Hepatic stellate cell (primary cell): ENCODE data around the gene FSTL4.
A peak's percentile ranks its signal among the peaks of the same experiment; 100 is the strongest.

Experiments used
- DNase-seq: peaks from one replicate; pipeline ENCODE4 v3.0.0; 2011; ENCODE audit warnings: low spot score

The FSTL4 gene

GRCh38 chr5:133290669-133291240, 321.6 kb downstream of the FSTL4 start:
- DNase-seq: no peak

GRCh38 chr5:133289686-133290367, 322.5 kb downstream of the FSTL4 start:
- no peak for DNase-seq

GRCh38 chr5:133287500-133287899, 324.8 kb downstream of the FSTL4 start:
- DNase-seq: peak; percentile 23

- no peak for DNase-seq
These were observed 325.9 kb downstream of the FSTL4 start for GRCh38 chr5:133286483-133286882.

GRCh38 chr5:133285583-133286021, 326.7 kb downstream of the FSTL4 start:
- no peak for DNase-seq

GRCh38 chr5:133284306-133284705, 328.0 kb downstream of the FSTL4 start:
- no peak for DNase-seq

- DNase-seq: no peak
These were observed 334.0 kb downstream of the FSTL4 start for GRCh38 chr5:133278317-133278716.

- no peak for DNase-seq
These were observed 334.6 kb downstream of the FSTL4 start for GRCh38 chr5:133277744-133278143.

GRCh38 chr5:133276171-133276570, 336.2 kb downstream of the FSTL4 start:
- no peak for DNase-seq

GRCh38 chr5:133275631-133276030, 336.7 kb downstream of the FSTL4 start:
- no peak for DNase-seq

- no peak for DNase-seq
These were observed 337.8 kb downstream of the FSTL4 start for GRCh38 chr5:133274597-133274935.

GRCh38 chr5:133273661-133274596, 338.4 kb downstream of the FSTL4 start:
- DNase-seq: no peak

GRCh38 chr5:133272345-133272744, 340.0 kb downstream of the FSTL4 start:
- DNase-seq: no peak

GRCh38 chr5:133271606-133272005, 340.7 kb downstream of the FSTL4 start:
- no peak for DNase-seq

- no peak for DNase-seq
These were observed 342.6 kb downstream of the FSTL4 start for GRCh38 chr5:133269691-133270090.

- no peak for DNase-seq
These were observed 344.7 kb downstream of the FSTL4 start for GRCh38 chr5:133267601-133268000.

GRCh38 chr5:133266966-133267365, 345.4 kb downstream of the FSTL4 start:
- no peak for DNase-seq

- DNase-seq: no peak
These were observed 345.8 kb downstream of the FSTL4 start for GRCh38 chr5:133266527-133266878.

- no peak for DNase-seq
These were observed 346.4 kb downstream of the FSTL4 start for GRCh38 chr5:133265720-133266526.

- DNase-seq: no peak
These were observed 347.1 kb downstream of the FSTL4 start for GRCh38 chr5:133265257-133265656.

GRCh38 chr5:133262690-133263089, 349.7 kb downstream of the FSTL4 start:
- DNase-seq: no peak

GRCh38 chr5:133261993-133262392, 350.3 kb downstream of the FSTL4 start:
- no peak for DNase-seq
